GM12874 (cell line): Measurements from ENCODE around the gene ZNF804B.

Experiments used
- TF ChIP-seq, protein P1 (sequence below): IDR thresholded peaks from 2 replicates; pipeline ENCODE4 v1.5.1; 2011; ENCODE audit warnings: low read depth, mild to moderate bottlenecking, control low read depth, low read length, moderate library complexity; ENCODE audit not compliant: insufficient read depth

ZNF804B gene

GRCh38 chr7:88967432-88967831 lies 207.9 kb downstream of the ZNF804B start:
- TF ChIP-seq, protein P1, sequence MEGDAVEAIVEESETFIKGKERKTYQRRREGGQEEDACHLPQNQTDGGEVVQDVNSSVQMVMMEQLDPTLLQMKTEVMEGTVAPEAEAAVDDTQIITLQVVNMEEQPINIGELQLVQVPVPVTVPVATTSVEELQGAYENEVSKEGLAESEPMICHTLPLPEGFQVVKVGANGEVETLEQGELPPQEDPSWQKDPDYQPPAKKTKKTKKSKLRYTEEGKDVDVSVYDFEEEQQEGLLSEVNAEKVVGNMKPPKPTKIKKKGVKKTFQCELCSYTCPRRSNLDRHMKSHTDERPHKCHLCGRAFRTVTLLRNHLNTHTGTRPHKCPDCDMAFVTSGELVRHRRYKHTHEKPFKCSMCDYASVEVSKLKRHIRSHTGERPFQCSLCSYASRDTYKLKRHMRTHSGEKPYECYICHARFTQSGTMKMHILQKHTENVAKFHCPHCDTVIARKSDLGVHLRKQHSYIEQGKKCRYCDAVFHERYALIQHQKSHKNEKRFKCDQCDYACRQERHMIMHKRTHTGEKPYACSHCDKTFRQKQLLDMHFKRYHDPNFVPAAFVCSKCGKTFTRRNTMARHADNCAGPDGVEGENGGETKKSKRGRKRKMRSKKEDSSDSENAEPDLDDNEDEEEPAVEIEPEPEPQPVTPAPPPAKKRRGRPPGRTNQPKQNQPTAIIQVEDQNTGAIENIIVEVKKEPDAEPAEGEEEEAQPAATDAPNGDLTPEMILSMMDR = no peak

- TF ChIP-seq, protein P1 = no peak
Observed at GRCh38 chr7:88969167-88969566, 209.7 kb downstream of the ZNF804B start.

GRCh38 chr7:88985295-88985694 lies 225.8 kb downstream of the ZNF804B start:
- TF ChIP-seq, protein P1 = no peak

DNA sequence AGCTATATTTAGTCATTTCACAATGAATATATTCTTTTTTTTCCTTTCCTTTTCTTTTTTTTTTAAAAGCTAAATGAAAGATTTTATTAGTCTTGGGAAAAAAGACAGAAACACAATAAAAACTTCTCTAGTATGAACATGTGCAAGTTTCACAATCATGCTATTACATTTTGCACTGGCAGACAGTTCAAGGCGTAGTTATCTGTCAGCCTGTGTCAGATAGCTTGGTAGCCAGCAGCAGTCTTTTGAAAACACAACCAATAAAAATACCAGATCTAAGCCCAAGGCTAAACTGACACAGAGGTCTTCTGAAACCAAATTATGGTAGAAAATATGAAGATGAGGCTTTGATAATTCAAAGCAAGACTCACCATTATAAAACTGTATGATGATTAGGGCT lies 241.8 kb downstream of the ZNF804B start:
- TF ChIP-seq, protein P1 = no peak

- TF ChIP-seq, protein P1 = no peak
Observed at GRCh38 chr7:89002981-89003956, 243.8 kb downstream of the ZNF804B start.

DNA sequence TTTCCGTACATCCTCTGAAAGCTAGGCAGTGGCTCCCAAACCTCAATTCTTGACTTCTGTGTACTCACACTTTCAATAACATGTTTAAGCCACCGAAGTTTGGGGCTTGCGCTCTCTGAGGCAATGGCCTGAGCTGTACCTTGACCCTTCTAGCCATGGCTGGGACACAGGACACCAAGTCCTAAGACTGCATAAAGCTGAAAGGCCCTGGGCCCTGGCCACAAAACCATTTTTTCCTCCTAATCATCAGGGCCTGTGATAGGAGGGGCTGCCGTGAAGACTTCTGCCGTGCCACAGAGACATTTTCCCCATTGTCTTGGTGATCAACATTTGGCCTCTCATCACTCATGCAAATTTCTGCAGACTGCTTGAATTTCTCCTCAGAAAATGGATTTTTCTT lies 252.5 kb downstream of the ZNF804B start:
- TF ChIP-seq, protein P1 = no peak

DNA sequence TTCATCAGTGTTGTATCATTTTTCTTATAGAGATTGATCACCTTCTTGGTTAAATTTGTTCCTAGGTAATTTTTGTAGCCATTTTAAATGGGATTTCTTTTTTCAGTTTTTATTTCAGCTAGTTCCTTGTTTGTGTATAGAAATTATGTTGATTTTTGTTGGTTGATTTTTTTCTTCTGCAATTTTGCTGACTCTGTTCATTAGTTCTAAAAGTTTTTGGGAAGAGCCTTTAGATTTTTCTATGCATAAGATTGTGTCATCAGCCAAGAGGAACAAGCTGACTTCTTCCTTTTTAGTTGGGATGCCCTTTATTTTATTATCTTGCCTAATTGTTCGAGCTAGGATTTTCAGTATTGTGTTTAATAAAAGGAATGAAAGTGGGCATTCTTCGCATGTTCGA lies 258.2 kb downstream of the ZNF804B start:
- TF ChIP-seq, protein P1 = no peak
